CD4-positive, alpha-beta memory T cell (primary cell): Measurements from ENCODE around the gene SNX10. TPM values are rescaled to one million over a fixed set of nuclear protein-coding genes. Genes with fewer than 3 reads are reported as not detected.
A peak's percentile ranks its signal among the peaks of the same experiment; 100 is the strongest.
"Not testable (repeated sequence)": the region's sequence is repeated elsewhere in the genome, so short reads cannot be mapped to it uniquely, and the experiment has no call there.

Experiments used
- CTCF ChIA-PET: fragments of 350-600 bp; sonication (Branson Sonifier 250); formaldehyde crosslinking; loops from one replicate; lab custom pipeline; 2021; ENCODE audit warnings: inconsistent platforms; ENCODE audit not compliant: partially characterized antibody; lab: Charles Lee
- POLR2A ChIA-PET: fragments of 350-600 bp; sonication (Branson Sonifier 250); formaldehyde crosslinking; loops from one replicate; lab custom pipeline; 2021; ENCODE audit not compliant: partially characterized antibody; lab: Charles Lee
- DNase-seq, 5 donors: peaks; one replicate each; pipeline versions ENCODE4 v3.0.0 to v3.0.0-alpha.2; 2020 to 2022; ENCODE audit warnings: mixed read lengths in 1 of 5
- H3K27ac ChIP-seq: one replicate; pipeline ENCODE4 v1.7.0; 2013; ENCODE audit warnings: low read depth, low read length
- H3K27me3 ChIP-seq: 2 replicates; pipeline ENCODE4 v1.7.0; 2013; ENCODE audit warnings: mild to moderate bottlenecking, low read length, moderate library complexity; ENCODE audit not compliant: insufficient read depth
- H3K36me3 ChIP-seq: 2 replicates; pipeline ENCODE4 v1.7.0; 2013; ENCODE audit warnings: mild to moderate bottlenecking, low read length, moderate library complexity; ENCODE audit not compliant: insufficient read depth
- H3K4me1 ChIP-seq: 2 replicates; pipeline ENCODE4 v1.7.0; 2013; ENCODE audit warnings: mild to moderate bottlenecking, low read length, moderate library complexity; ENCODE audit not compliant: insufficient read depth
- H3K4me3 ChIP-seq, 2 donors: one replicate each; pipeline ENCODE4 v1.7.0; 2013; ENCODE audit warnings: low read length in 2 of 2, mild to moderate bottlenecking in 1 of 2
- H3K9me3 ChIP-seq, 2 donors: one replicate each; pipeline ENCODE4 v1.7.0; 2013; ENCODE audit warnings: low read length in 2 of 2, control low read depth in 1 of 2; ENCODE audit not compliant: control insufficient read depth in 1 of 2
- H3K27ac Mint-ChIP-seq, 7 donors: one replicate each; pipeline ENCODE4 v1.8.0; 2020 to 2021; ENCODE audit warnings: mixed read lengths in 7 of 7, mild to moderate bottlenecking in 6 of 7, inconsistent platforms in 3 of 7, moderate library complexity in 3 of 7
- H3K27me3 Mint-ChIP-seq, 2 donors: one replicate each; pipeline ENCODE4 v1.8.0; 2020 to 2021; ENCODE audit warnings: mixed read lengths in 2 of 2
- H3K36me3 Mint-ChIP-seq, 2 donors: one replicate each; pipeline ENCODE4 v1.8.0; 2020 to 2021; ENCODE audit warnings: mixed read lengths in 2 of 2, inconsistent platforms in 1 of 2, mild to moderate bottlenecking in 1 of 2
- H3K4me1 Mint-ChIP-seq, 4 donors: one replicate each; pipeline ENCODE4 v1.8.0; 2020 to 2021; ENCODE audit warnings: mixed read lengths in 4 of 4, mild to moderate bottlenecking in 1 of 4
- H3K4me3 Mint-ChIP-seq, 8 donors: one replicate each; pipeline ENCODE4 v1.8.0; 2020 to 2021; ENCODE audit warnings: mixed read lengths in 8 of 8, mild to moderate bottlenecking in 7 of 8, moderate library complexity in 6 of 8, inconsistent platforms in 3 of 8
- H3K9me3 Mint-ChIP-seq, 8 donors: one replicate each; pipeline ENCODE4 v1.8.0; 2020 to 2021; ENCODE audit warnings: mixed read lengths in 8 of 8, mild to moderate bottlenecking in 5 of 8, inconsistent platforms in 3 of 8, moderate library complexity in 1 of 8
- intact Hi-C: fragments of 100-400 bp; cut with micrococcal nuclease; formaldehyde crosslinking; loops from one replicate; pipeline ENCODE4 v1.15.1; 2023
- polyA plus RNA-seq, 2 donors: library from polyadenylated mRNA; unstranded; fragments of 300-500 nt; fragmentation: Illumina TruSeq; gene quantifications; one replicate each; pipeline ENCODE4 v1.2.3, GENCODE V29; 2021
- total RNA-seq, 2 experiments: library from RNA; stranded (reverse); gene quantifications; one replicate each; pipeline ENCODE4 v1.2.3, GENCODE V29; 2021

Gene SNX10
- total and polyA plus RNA-seq, 4 experiments from 2014 or later, result 8.4 to 26.4 (median 16.5) TPM

DNA sequence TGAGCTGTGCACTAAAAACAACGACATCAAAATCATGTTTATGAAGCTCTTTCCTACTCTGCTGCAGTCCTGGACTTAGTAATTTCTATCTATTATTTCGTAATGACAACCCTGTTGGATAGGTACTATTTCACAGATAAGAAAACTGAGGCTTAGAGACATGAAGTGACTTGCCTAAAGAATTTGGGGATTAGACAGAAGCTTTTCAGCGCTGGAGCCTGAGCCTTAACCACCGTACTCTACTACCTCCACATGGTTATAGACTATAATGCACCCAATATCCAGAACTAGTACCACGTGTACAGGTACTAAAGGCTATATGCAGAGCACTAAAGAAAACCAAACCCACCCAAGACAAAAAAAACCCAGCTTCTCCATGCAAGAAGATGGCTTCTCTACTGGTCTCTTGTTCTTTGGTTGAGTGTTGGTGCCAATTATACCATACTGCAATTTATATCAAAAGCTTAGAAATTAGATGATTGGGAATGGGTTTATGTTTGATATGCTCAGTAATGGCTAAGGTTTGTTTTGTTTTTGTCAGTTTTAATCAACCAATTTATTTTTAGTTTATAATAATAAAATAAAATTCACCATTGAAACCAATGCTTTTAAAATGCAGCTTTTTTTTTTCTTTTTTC is 6.5 kb upstream of the SNX10 start:
- intact Hi-C loops, result loop anchor here (1.0 to 2.0 kb wide), 2 partner anchors 194 to 206 kb away; no protein-coding TSS in a partner anchor
- Histone ChIP-seq H3K36me3 (no peaks in the 10 kb centered on the region), H3K4me3 (no peak overlapping the region), H3K9me3 (no peaks in the 10 kb centered on the region), H3K27ac (no peak overlapping the region), H3K4me1 (no peaks in the 10 kb centered on the region), H3K27me3 (no peaks in the 10 kb centered on the region)
- peak in 2 of 5 donors; percentile 14 to 24 for DNase-seq
- Mint-ChIP-seq H3K4me1 (peaks cover 2 to 6% (median 4%) of the 10 kb centered on the region in 4 donors), H3K36me3 (no peaks in the 10 kb centered on the region), H3K9me3 (no peaks in the 10 kb centered on the region), H3K4me3 (no peak overlapping the region), H3K27ac (no peak overlapping the region), H3K27me3 (no peaks in the 10 kb centered on the region)
- ChIA-PET CTCF (interaction anchor here (0.7 to 2.3 kb wide), 10 partner anchors 11 to 388 kb away, joined by 3 to 19 read pairs (median 6); no protein-coding TSS in a partner anchor), POLR2A (interaction anchor here (0.7 to 1.2 kb wide), 3 partner anchors 84 to 194 kb away, joined by 3 to 4 read pairs (median 3); partner anchors contain the start of genes CBX3 and HNRNPA2B1)

DNA sequence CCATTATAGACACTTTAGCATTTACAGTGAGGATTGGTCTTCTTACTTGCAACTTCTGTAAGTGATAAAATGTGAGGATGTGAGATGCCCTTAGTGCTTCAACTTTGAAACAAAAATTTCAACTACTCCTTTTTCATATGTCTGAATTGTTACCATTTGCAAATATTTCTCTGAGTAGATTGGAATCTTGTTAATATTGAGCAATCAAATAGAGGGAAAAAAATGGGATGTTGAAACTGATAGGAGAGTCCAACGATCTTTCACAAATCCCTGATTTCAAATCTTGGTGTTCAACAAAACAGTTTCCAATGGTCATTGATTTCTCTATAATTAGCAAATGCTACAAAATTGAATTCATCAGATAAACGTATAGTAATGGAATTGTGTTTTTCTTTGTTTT is 5.5 kb upstream of the SNX10 start:
- CTCF ChIA-PET, result interaction anchor here (1.9 to 2.3 kb wide), 3 partner anchors 84 to 208 kb away, joined by 6 to 14 read pairs (median 8); no protein-coding TSS in a partner anchor
- H3K4me1 ChIP-seq, result no peaks in the 10 kb centered on the region

DNA sequence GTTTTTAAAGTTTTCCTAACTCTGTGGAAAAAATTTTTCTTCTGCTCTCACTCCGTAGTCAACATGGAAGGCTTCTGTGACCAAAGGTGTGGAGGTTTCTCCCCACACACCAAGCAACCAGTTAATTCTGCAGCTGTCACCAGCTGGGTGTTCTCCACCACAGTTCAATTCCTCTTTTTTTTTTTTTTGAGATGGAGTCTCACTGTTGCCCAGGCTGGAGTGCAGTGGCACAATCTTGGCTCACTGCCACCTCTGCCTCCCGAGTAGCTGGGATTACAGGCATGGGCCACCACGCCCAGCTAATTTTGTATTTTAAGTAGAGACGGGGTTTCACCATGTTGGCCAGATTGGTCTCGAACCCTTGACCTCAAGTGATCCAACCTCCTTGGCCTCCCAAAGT is 3.5 kb upstream of the SNX10 start:
- H3K27me3 Mint-ChIP-seq, H3K9me3 Mint-ChIP-seq, H3K36me3 ChIP-seq, H3K27ac ChIP-seq, DNase-seq, POLR2A ChIA-PET, H3K36me3 Mint-ChIP-seq, H3K27ac Mint-ChIP-seq, H3K27me3 ChIP-seq, H3K4me3 Mint-ChIP-seq, H3K4me3 ChIP-seq, H3K4me1 ChIP-seq, intact Hi-C loops, H3K9me3 ChIP-seq: not testable (repeated sequence)
- CTCF ChIA-PET, result interaction anchor here (1.2 to 4.0 kb wide), 6 partner anchors 8 to 197 kb away, joined by 3 to 18 read pairs (median 5); no protein-coding TSS in a partner anchor
- H3K4me1 Mint-ChIP-seq, result peaks cover 9 to 18% (median 13%) of the 10 kb centered on the region in 4 donors

More for the DNA sequence above, 5.5 kb upstream of the SNX10 start:
- Histone ChIP-seq H3K27me3 (no peaks in the 10 kb centered on the region), H3K27ac (no peak overlapping the region), H3K36me3 (no peaks in the 10 kb centered on the region), H3K4me3 (no peak overlapping the region), H3K9me3 (no peaks in the 10 kb centered on the region)
- intact Hi-C loops, result no loop called here
- DNase-seq, result no peak
- no peaks in the 10 kb centered on the region for H3K27me3 Mint-ChIP-seq
- H3K27ac Mint-ChIP-seq, result no peak overlapping the region
- no peaks in the 10 kb centered on the region for H3K9me3 Mint-ChIP-seq
- H3K4me3 Mint-ChIP-seq, result no peak overlapping the region
- no peaks in the 10 kb centered on the region for H3K36me3 Mint-ChIP-seq
- H3K4me1 Mint-ChIP-seq, result peaks cover 0 to 2% (median under 1%) of the 10 kb centered on the region in 4 donors
- POLR2A ChIA-PET, result no interaction called here

DNA sequence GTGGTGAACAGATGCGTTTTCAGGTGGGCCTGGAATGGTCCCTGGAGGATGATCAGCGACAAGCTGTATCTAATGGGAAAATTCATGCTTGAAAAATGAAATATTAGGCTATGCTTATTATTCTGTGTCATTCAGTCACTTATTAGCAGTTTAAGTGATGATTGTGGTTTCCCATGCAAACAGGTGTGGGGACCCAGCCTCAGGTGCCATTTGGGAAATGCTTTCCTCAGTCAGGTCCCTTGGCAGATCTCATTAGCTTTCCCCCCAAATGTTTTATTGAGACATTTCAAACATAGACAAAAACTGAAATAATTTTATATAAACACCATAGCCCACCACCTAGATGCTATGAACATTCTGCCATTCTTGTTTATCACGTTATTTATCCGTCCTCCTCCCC is 411 bp upstream of the SNX10 start:
- Mint-ChIP-seq H3K27ac (peak overlapping the region; percentile 79 to 92 (median 88)), H3K9me3 (no peaks in the 10 kb centered on the region), H3K36me3 (peaks cover 0 to 3% of the 10 kb centered on the region in 2 donors), H3K4me3 (peak overlapping the region; percentile 86 to 94 (median 91)), H3K4me1 (peaks cover 24 to 42% (median 34%) of the 10 kb centered on the region in 4 donors), H3K27me3 (no peaks in the 10 kb centered on the region)
- H3K9me3 ChIP-seq, result no peaks in the 10 kb centered on the region
- H3K36me3 ChIP-seq, result peaks cover 3% of the 10 kb centered on the region
- intact Hi-C loops, result loop anchor here (1.0 to 10.0 kb wide), 4 partner anchors 74 to 874 kb away; partner anchors contain the start of genes CBX3 and HOXA9
- no peaks in the 10 kb centered on the region for H3K27me3 ChIP-seq
- CTCF ChIA-PET, result interaction anchor here (0.7 to 4.0 kb wide), 18 partner anchors 10 to 396 kb away, joined by 3 to 18 read pairs (median 4); partner anchors contain the start of genes CBX3 and NFE2L3
- H3K27ac ChIP-seq, result no peak overlapping the region
- DNase-seq, result no peak
- POLR2A ChIA-PET, result interaction anchor here (0.6 to 2.2 kb wide), 12 partner anchors 11 to 202 kb away, joined by 3 to 24 read pairs (median 4); partner anchors contain the start of genes CBX3, HNRNPA2B1 and NFE2L3
- H3K4me3 ChIP-seq, result peak overlapping the region in 1 of 2 donors; percentile 36
- H3K4me1 ChIP-seq, result peaks cover 32% of the 10 kb centered on the region

DNA sequence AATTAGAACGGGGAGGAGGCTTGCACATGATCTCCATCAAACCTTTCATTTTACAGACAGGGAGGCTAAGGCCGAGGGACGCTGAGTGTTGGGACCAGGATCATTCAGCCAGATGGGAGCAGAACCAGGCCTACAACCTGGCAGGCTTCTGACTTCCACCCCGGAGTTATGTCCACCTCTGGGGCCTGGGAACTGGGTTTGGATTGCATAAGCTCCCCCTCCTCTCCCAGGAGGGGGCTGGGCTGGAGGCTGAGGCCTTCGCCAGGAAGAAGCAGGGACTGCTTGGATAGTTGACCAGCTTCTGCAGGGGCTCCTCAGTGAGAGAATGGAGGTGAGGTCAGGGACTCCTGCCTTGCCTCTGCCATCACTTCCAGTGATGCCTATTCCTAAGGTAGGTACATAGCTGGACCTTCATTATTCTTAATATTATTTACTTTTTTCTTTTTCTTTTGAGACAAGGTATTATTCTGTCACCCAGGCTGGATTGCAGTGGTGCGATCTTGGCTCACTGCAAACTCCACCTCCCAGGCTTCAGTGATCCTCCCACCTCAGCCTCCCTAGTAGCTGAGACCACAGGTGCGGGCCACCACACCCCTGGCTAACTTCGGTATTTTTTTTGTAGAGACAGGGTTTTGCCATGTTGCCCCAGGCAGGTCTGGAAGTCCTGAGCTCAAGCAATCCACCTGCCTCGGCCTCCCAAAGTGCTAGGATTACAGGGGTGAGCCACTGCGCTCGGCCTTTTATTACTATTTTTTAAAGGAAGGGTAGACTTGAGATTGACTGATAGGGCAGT is 1.3 kb downstream of the SNX10 start:
- H3K27ac ChIP-seq, result peak overlapping the region; percentile 57
- no peaks in the 10 kb centered on the region for H3K27me3 ChIP-seq
- Mint-ChIP-seq H3K36me3 (peaks cover 0 to 3% of the 10 kb centered on the region in 2 donors), H3K27me3 (no peaks in the 10 kb centered on the region), H3K4me1 (peaks cover 24 to 42% (median 34%) of the 10 kb centered on the region in 4 donors), H3K4me3 (peak overlapping the region; percentile 85 to 97 (median 91)), H3K9me3 (no peaks in the 10 kb centered on the region), H3K27ac (peak overlapping the region; percentile 36 to 93 (median 79))
- ChIA-PET CTCF (interaction anchor here (1.5 to 2.3 kb wide), 4 partner anchors 72 to 398 kb away, joined by 5 to 17 read pairs (median 8); no protein-coding TSS in a partner anchor), POLR2A (interaction anchor here (1.7 to 3.0 kb wide), 3 partner anchors 12 to 98 kb away, joined by 6 to 38 read pairs (median 7); partner anchors contain the start of genes CBX3 and HNRNPA2B1)
- intact Hi-C loops, result loop anchor here (5.0 to 10.0 kb wide), 2 partner anchors 401 to 872 kb away; partner anchors contain the start of gene HOXA9
- DNase-seq, result no peak
- H3K9me3 ChIP-seq, result no peaks in the 10 kb centered on the region
- H3K4me3 ChIP-seq, result peak overlapping the region; percentile 43 to 61
- peaks cover 3% of the 10 kb centered on the region for H3K36me3 ChIP-seq
- H3K4me1 ChIP-seq, result peaks cover 32% of the 10 kb centered on the region

DNA sequence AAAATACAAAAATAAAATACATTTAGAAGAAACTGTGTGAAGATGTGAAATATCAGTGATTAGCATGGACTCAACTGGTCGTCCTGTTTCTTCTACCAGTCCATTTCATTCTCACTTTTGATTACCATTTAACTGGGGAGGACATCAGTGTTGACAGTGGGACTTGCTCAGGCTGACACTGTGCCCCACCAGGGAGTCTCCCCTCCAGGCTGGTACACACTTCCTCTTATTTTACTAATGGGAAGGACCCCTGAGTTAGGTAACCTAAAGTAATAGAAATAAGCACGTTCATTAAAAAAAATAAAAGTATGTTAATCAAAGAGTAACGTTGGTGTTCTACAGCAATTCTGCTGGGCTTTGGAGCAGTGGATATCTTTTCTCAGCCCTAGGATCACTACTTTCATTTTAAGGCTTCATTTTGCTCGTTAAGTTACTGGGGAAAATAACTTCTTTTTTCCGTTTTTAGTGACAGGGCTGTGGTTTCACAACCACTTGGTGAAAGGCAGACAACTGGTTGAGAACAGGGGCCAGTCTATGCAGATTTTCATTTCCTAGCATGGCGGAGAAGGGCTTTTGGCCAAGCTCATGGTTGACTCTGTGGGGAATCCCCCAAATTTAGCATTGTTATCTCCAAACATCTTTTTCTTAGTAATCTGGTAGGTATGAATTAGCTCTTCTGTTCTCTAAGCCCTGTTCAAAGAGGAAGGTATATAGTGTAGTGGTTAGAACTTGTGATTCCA is 2.1 kb downstream of the SNX10 start:
- peak; percentile 63 to 88 (median 73) for DNase-seq
- Mint-ChIP-seq H3K36me3 (peaks cover 2 to 3% of the 10 kb centered on the region in 2 donors), H3K4me1 (peaks cover 24 to 44% (median 35%) of the 10 kb centered on the region in 4 donors), H3K9me3 (no peaks in the 10 kb centered on the region), H3K27ac (peak overlapping the region; percentile 70 to 95 (median 82)), H3K27me3 (no peaks in the 10 kb centered on the region), H3K4me3 (peak overlapping the region; percentile 78 to 97 (median 86))
- CTCF ChIA-PET, result interaction anchor here (0.7 to 2.3 kb wide), 7 partner anchors 15 to 399 kb away, joined by 3 to 17 read pairs (median 5); no protein-coding TSS in a partner anchor
- intact Hi-C loops, result loop anchor here (2.0 to 10.0 kb wide), 4 partner anchors 15 to 1369 kb away; partner anchors contain the start of genes HIBADH and HOXA9
- H3K27me3 ChIP-seq, result no peaks in the 10 kb centered on the region
- POLR2A ChIA-PET, result interaction anchor here (0.6 to 3.0 kb wide), 6 partner anchors 12 to 141 kb away, joined by 3 to 38 read pairs (median 4); partner anchors contain the start of genes CBX3, HNRNPA2B1 and NFE2L3
- H3K4me3 ChIP-seq, result peak overlapping the region; percentile 34 to 44
- peaks cover 32% of the 10 kb centered on the region for H3K4me1 ChIP-seq
- peaks cover 3% of the 10 kb centered on the region for H3K36me3 ChIP-seq
- H3K27ac ChIP-seq, result peak overlapping the region; percentile 57
- H3K9me3 ChIP-seq, result no peaks in the 10 kb centered on the region
